ENCODE data around the gene USP40. TPM values are rescaled to one million over a fixed set of nuclear protein-coding genes. Genes with fewer than 3 reads are reported as not detected.

The USP40 gene
- total and polyA plus RNA-seq, 9 of the 15 experiments (the other 6 are each of a cell fraction or from before 2014, with no cell fraction given): 5.5 to 15.0 (median 9.3) TPM

- TF ChIP-seq CUX1 (CRISPR knock-in tag; IDR thresholded peaks at IDR 0.05) (no peak), HDAC3 (IDR thresholded peaks at IDR 0.05; ENCODE audit: borderline replicate concordance, partially characterized antibody) (no peak), PURB (CRISPR knock-in tag; IDR thresholded peaks at IDR 0.05; ENCODE audit: low read depth) (no peak), RNF219 (CRISPR knock-in tag; IDR thresholded peaks at IDR 0.05) (no peak), ZNF696 (CRISPR knock-in tag; conservative IDR thresholded peaks at IDR 0.05) (no peak)
Measured at GRCh38 chr2:233479616-233480489, 86.7 kb downstream of the USP40 start (continued).
